ENCODE measurements around the gene PTPRG.

Gene PTPRG

DNA sequence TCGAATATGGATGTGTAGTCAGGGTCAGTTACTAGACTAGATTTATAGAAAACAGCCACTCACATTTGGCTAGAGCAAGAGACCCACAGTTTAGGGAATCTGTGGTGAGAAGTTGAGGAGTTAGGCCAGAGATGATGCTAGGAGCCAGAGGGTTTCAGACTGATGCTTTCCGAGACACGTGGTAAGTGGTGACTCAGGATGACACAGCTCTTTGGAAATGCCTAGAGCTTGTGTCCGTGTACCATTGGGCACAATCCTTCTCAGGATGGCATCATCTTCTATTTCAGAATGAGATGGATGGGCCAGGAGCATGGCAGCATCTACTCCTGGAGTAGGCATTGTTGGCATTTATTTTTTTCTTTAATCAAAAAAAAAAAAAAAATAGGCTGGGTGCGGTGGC lies 28.5 kb downstream of the PTPRG start:
- DNase-seq (ENCODE audit: low read depth), result no peak

DNA sequence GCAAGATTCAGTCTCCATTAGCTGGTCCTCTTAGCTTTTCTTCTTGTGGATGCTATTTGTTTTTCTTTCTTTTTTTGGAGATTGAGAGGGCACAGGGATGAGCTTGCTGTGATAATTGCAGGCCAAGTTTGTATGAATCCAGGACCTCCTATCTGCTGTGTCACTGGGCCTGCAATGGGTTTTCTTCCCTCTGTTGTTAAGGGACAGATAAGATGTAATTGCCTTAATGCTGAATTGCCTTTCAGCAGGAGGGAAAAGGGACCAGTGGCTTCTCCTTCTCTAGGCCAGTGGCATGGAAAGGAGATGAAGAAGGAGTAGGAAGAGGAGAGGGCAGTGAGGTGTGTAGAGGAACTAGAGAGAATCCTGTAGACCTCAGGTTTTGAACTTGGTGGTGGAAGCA lies 29.9 kb downstream of the PTPRG start:
- no peak for DNase-seq (ENCODE audit: low read depth)

- no peak for DNase-seq (ENCODE audit: low read depth)
These were observed 32.2 kb downstream of the PTPRG start for GRCh38 chr3:61593446-61594029.

DNA sequence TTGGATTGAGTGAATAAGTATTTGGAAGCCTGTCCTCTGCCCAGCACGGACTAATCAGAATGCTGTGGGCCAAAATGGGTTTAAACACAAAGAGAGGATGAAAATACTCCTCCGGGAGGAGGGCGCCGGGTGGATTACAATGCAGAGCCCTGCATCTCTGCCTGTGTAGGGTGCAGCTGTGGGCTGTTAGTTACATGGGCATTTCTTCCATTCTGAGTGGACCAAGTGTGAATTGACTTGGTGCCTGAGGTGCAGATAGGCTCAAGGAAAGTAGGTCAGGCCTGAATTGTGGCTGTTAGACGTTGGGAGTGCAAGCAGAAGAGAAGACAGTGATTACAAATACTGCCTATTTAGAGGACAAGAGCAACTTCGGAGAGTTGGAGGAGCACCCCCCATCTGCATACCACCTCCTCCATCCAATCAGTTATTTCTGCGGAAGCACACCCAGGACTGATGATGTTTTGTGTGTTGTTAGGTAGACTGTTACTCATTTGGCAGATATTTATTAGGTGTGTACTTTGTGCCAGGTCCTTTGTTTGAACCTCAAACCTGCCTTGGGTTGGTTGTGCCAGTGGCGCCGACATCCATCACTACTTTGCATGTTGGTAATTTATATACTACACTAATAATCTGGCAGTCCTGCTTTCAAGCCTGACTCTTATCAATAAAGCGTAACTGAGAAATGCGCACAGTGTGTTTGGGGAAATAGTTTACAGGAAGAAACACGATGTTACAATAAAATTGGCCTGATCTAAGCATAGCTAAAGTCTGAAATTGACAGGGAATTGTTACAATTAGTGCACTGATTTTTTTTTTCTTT lies 33.0 kb downstream of the PTPRG start:
- no peak for DNase-seq (ENCODE audit: low read depth)

DNA sequence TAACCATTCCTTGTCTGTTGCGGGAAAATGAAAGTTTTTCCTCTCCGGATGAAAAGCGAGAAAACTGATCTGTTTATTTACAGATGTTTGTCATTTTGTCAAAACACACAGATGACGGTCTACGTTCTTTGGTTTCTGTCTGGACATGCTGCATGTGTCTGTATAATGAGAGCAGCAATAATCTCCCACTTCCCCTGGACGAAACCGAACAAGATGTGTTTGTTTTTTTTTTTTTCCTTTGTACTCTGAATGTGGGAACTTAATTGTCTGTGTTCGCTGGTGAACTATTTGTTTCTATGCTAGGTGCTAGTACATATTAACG lies 33.6 kb downstream of the PTPRG start:
- no peak for DNase-seq (ENCODE audit: low read depth)

- no peak for DNase-seq (ENCODE audit: low read depth)
These were observed 33.9 kb downstream of the PTPRG start for GRCh38 chr3:61595288-61595687.

DNA sequence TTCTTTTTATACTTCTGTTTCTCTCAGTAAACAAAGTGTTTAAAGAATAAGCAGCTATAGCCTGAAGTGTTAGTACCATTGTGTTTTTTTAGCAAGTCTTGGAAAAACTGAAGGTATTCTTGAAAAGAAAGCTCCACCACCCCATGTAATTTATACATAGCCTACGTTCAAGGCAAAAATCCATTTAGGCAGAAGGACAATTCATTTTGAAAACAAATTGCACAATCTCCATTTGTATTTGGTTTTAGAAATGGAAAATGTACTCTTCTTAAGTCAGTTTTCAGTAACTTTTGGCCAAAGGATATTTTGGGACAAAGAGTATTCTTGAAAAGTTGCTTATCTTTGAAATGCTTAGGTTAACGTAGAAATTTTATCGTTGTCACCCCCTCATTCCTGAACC lies 34.5 kb downstream of the PTPRG start:
- no peak for DNase-seq (ENCODE audit: low read depth)

DNA sequence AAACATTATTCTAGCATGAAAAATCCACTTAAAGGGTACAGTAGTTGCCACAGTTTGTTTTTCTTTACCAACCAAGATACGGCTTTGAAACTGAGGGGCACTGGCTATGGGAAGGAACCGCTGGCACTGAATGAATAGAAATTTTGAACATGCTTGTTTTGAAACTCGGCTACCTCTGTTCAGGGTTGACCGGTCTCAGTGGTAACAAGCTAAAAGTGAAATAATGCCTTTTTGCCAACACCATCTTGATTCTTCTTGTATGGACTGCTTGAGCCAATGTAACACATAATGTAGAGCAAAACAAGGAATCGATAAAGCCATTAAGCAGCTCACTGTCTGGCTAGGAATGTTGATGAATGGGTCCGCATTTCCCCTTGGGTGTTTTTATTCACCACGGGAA lies 36.5 kb downstream of the PTPRG start:
- no peak for DNase-seq (ENCODE audit: low read depth)

GRCh38 chr3:61600195-61600594 lies 38.8 kb downstream of the PTPRG start:
- no peak for DNase-seq (ENCODE audit: low read depth)

- no peak for DNase-seq (ENCODE audit: low read depth)
These were observed 40.5 kb downstream of the PTPRG start for GRCh38 chr3:61601831-61602230.

- DNase-seq (ENCODE audit: low read depth), result no peak
These were observed 41.1 kb downstream of the PTPRG start for GRCh38 chr3:61602466-61602865.

DNA sequence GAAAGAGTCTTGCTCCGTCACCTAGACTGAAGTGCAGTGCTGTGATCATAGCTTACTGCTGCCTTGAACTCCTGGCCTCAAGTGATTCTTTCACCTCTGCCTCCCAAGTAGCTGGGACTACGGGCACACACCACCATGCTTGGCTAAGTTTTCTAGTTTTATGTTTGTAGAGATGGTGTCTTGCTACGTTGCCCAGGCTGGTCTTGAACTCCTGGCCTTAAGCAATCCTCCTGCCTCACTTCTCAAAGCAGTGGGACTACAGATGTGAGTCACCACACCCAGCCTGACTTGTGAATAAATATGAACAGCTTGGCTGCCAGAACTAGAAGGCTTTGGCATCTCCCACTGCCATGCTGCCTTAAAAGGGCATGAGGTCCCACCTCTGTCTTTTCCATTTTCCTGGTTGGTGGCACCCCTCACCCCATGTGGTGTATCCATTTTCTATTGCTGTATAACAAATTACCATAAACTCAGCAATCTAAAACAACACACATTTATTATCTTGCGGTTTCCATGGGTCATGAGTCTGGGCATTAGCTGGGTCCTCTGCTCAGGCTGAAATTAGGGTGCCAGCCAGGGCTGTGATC lies 44.3 kb downstream of the PTPRG start:
- DNase-seq (ENCODE audit: low read depth), result no peak

- no peak for DNase-seq (ENCODE audit: low read depth)
These were observed 44.8 kb downstream of the PTPRG start for GRCh38 chr3:61606196-61606595.

DNA sequence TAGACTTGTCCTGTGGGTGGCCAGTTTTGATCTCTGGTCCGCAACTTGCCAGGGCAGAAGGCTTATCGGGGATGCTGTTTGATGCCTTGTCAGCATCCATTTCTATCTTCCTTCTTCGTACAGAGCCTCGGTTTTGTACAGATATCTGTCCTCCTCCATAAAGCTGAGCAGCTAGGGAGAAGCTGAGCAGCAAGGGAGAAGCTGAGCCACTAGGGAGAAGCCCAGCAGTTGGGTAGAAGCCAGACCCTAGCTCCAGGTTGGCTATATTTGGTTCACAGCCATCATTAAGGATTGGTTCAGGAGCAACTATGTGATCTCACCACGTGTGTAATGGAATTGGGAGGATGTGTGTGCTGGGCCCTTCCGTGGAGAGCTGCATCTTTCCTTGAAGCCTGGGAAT lies 46.7 kb downstream of the PTPRG start:
- no peak for DNase-seq (ENCODE audit: low read depth)

- no peak for DNase-seq (ENCODE audit: low read depth)
These were observed 47.3 kb downstream of the PTPRG start for GRCh38 chr3:61608711-61609110.

- no peak for DNase-seq (ENCODE audit: low read depth)
These were observed 48.9 kb downstream of the PTPRG start for GRCh38 chr3:61610316-61610715.

GRCh38 chr3:61612211-61613194 lies 51.1 kb downstream of the PTPRG start:
- no peak for DNase-seq (ENCODE audit: low read depth)

- no peak for DNase-seq (ENCODE audit: low read depth)
These were observed 52.3 kb downstream of the PTPRG start for GRCh38 chr3:61613666-61614065.

DNA sequence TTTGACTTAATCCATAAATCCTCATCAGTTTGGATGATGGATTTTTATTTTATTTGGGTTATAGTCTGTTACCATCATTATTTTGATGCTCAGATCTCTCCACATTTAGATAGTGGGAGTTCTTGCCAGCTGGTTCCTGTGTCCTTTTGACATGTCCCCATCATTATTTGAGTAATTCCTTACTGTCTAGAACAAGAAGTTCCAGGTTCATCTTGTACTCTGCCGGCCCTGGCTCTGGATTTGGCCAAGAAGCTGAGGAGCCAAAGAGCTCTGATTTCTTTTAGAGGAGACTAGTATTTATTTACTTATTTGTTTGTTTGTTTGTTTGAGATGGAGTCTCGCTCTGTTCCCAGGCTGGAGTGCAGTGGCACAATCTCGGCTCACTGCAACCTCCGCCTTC lies 54.3 kb downstream of the PTPRG start:
- DNase-seq (ENCODE audit: low read depth), result no peak

- no peak for DNase-seq (ENCODE audit: low read depth)
These were observed 55.2 kb downstream of the PTPRG start for GRCh38 chr3:61616586-61616985.

DNA sequence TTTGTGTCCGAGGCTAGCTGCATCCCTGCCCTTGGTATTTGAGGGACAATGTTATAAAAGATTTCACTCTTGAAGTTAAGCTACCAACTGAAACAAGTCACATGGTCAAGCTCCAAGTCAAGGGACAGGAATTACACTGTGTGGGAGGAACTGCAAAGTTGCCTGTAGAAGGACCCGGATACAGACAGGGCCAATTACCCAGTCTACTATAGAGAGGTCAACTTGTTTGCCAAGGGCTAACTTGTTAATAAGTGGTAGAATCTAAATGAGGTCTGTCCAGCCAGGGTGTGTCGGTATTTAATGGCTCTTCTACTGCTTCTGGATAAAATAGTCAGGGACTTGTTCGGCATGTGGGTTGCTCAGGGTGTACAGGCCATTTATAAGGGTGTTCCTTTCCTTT lies 55.7 kb downstream of the PTPRG start:
- DNase-seq (ENCODE audit: low read depth), result no peak

DNA sequence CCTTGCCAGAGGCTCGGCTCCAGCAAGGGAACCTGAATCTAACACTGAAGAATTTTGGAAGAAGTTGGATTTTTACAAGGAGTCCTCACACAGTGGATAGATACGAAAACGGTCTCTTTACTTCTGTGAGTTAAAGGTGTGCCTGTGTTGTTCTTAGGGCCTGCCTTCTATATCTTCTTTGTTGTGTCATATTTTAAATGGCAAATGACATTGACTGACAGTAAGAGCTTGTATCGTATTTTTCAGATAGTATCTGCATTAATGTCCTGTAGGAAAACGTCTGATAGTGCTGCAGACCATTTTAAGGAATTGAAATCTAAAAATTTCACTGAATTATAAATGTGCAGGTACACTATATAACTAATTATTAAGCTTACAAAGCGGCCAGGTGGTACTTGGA lies 56.3 kb downstream of the PTPRG start:
- no peak for DNase-seq (ENCODE audit: low read depth)

- DNase-seq (ENCODE audit: low read depth), result no peak
These were observed 56.9 kb downstream of the PTPRG start for GRCh38 chr3:61618231-61618630.
